Measurements from ENCODE around the gene ADGRB2. TPM values are rescaled to one million over a fixed set of nuclear protein-coding genes. Genes with fewer than 3 reads are reported as not detected.

The ADGRB2 gene
- total and polyA plus RNA-seq, 2 of the 4 experiments (the other 2 are of a cell fraction) = 2.2 to 11.9 TPM

DNA sequence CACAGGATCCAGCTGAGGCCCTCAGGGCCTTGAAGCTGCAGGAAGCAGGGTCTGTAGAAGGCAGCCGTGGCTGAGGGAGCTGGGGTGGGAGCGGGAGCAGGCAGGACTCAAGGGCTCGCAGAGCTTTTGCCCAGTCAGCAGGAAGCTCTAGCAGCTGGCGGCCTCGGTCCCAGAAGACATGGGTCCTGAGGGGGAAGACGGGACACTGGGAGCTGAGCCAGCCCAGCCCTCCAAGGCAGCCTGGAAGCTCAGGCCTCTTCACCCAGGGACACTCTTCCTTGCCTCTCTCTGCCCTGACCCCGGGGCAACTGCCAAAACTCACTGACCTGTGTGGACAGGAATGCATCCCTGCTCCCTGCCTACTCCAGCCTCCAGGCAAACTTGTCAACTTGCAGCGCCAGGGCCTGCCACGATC lies 8.9 kb downstream of the ADGRB2 start:
- in situ Hi-C loops (cut with MboI; ENCODE audit: low sequenced_read_pairs) = no loop called here

More for the DNA sequence above, 8.9 kb downstream of the ADGRB2 start:
- no TSS peak for BruUV-seq (replicated peaks)
- no peak overlapping the region for H3K9ac ChIP-seq (ENCODE audit: low read depth, low read length)
- 45% methylated on average over 6 of the region's 9 CpGs; no CpG with 5 or more reads in 1 of the 2 experiments for WGBS, 2 experiments (ENCODE audit: extremely low coverage in 2 of 2, insufficient read length in 1 of 2)
- intact Hi-C loops (cut with micrococcal nuclease) (no loop called here), dilution Hi-C loops (cut with HindIII; ENCODE audit: low sequenced_read_pairs, unreplicated experiment) (no loop called here)
- peaks cover 0 to 15% of the 10 kb centered on the region in 2 experiments; a peak in 2 of 4 replicates for H3K79me1 ChIP-seq (ENCODE audit: low read depth in 1 of 2, low read length in 2 of 2)
- peak; percentile 44 for ATAC-seq (ENCODE audit: low read depth)
- H3K4ac ChIP-seq (ENCODE audit: low read depth, low read length) = no peak overlapping the region
- no peaks in the 10 kb centered on the region for H3K27me3 ChIP-seq (ENCODE audit: control insufficient read depth, insufficient read depth, low read length)
- H4K5ac ChIP-seq (ENCODE audit: low read depth, low read length) = no peak overlapping the region
- H4K20me1 ChIP-seq (ENCODE audit: insufficient read depth, low read length) = peaks cover 23% of the 10 kb centered on the region
- H3K4me2 ChIP-seq (ENCODE audit: low read depth, low read length) = no peak overlapping the region
- H3K27ac ChIP-seq (ENCODE audit: insufficient read depth, low read length) = no peak overlapping the region
- H3K14ac ChIP-seq (replicated peaks; ENCODE audit: low read depth, low read length) = no peak overlapping the region
- no peak overlapping the region for H3K18ac ChIP-seq (ENCODE audit: low read depth, low read length)
- H4K8ac ChIP-seq (ENCODE audit: low read depth in 2 of 2, low read length in 2 of 2) = no peak overlapping the region
- H3K36me3 ChIP-seq (ENCODE audit: control insufficient read depth, insufficient read depth, low read length) = no peaks in the 10 kb centered on the region
- peak; percentile 30 for DNase-seq
- H3K9me3 ChIP-seq (ENCODE audit: control insufficient read depth, insufficient read depth, low read length) = no peaks in the 10 kb centered on the region
- peak; percentile 69 for TF ChIP-seq MAFK (IDR thresholded peaks at IDR 0.05; ENCODE audit: low read depth, low read length)
- TF ChIP-seq SMC3 (IDR thresholded peaks at IDR 0.05; ENCODE audit: low read depth, low read length) = no peak
- no peak for TF ChIP-seq RAD21 (IDR thresholded peaks at IDR 0.05; ENCODE audit: low read length)
- TF ChIP-seq CHD1 (IDR thresholded peaks at IDR 0.05; ENCODE audit: low read depth, low read length) = no peak
- TF ChIP-seq CEBPB (IDR thresholded peaks at IDR 0.05; ENCODE audit: low read depth, low read length) = no peak
- no peak for TF ChIP-seq NFE2L2 (IDR thresholded peaks at IDR 0.05; ENCODE audit: low read depth, low read length)
- ChIA-PET CTCF (interaction anchor here (0.9 kb wide), 1 partner anchor 10 kb away, joined by 3 read pairs; no protein-coding TSS in a partner anchor), POLR2A (ENCODE audit: unreplicated experiment) (no interaction called here)
- no peak overlapping the region for H2BK5ac ChIP-seq (ENCODE audit: low read depth, low read length, poor library complexity, severe bottlenecking)
- H2BK120ac ChIP-seq (ENCODE audit: low read depth, low read length) = no peak overlapping the region
- H2AK5ac ChIP-seq (ENCODE audit: low read depth, low read length) = peak overlapping the region; percentile 43; the same call in 1 of the 2 replicates
- H2BK20ac ChIP-seq (ENCODE audit: low read depth, low read length) = no peak overlapping the region
- H3K9me1 ChIP-seq (ENCODE audit: insufficient read depth, low read length) = peaks cover 13% of the 10 kb centered on the region; the same call in 1 of the 2 replicates
- no peak overlapping the region for H3K4me3 ChIP-seq (ENCODE audit: insufficient read depth, low read depth, low read length)
- peak overlapping the region; percentile 57 for H2AK9ac ChIP-seq (replicated peaks; ENCODE audit: low read depth, low read length, poor library complexity)
- H2AFZ ChIP-seq (replicated peaks; ENCODE audit: low read length, poor library complexity) = peak overlapping the region; percentile 56
- H4K91ac ChIP-seq (ENCODE audit: insufficient read depth, low read depth, low read length) = no peak overlapping the region
- H3K56ac ChIP-seq (ENCODE audit: extremely low read depth, insufficient read depth, low read length) = no peak overlapping the region
- H3K4me1 ChIP-seq (ENCODE audit: control insufficient read depth, insufficient read depth, low read length) = peaks cover 28% of the 10 kb centered on the region
- no peak overlapping the region for H3K23ac ChIP-seq (ENCODE audit: low read depth, low read length)
- H2BK15ac ChIP-seq (ENCODE audit: low read depth, low read length) = no peak overlapping the region

Data from IMR-90 (cell line).